Measurements from ENCODE around the gene TRAPPC1. TPM values are rescaled to one million over a fixed set of nuclear protein-coding genes. Genes with fewer than 3 reads are reported as not detected.

Gene TRAPPC1
- total and polyA plus RNA-seq, 3 experiments from 2014 or later, result 158 to 272 (median 158) TPM

GRCh38 chr17:7887038-7887481 is 44.7 kb downstream of the TRAPPC1 start:
- H3K4me1 ChIP-seq (ENCODE audit: insufficient read depth, low read length), result peaks cover 48% of the 10 kb centered on the region
- POLR2A ChIA-PET, result no interaction called here

GRCh38 chr17:7886227-7887037 is 45.3 kb downstream of the TRAPPC1 start:
- no peaks in the 10 kb centered on the region for H3K9me3 ChIP-seq (ENCODE audit: low read length)
- H3K27ac Mint-ChIP-seq, result no peak overlapping the region
- peaks cover 0 to 28% (median 5%) of the 10 kb centered on the region in 3 donors for H3K36me3 Mint-ChIP-seq
- H3K9me3 Mint-ChIP-seq, result peaks cover 0 to 2% (median 0%) of the 10 kb centered on the region in 5 donors
- CTCF ChIA-PET, result interaction anchor here (0.7 to 1.9 kb wide), 8 partner anchors 15 to 143 kb away, joined by 3 to 8 read pairs (median 4); partner anchors contain the start of genes CYB5D1 and NAA38
- POLR2A ChIA-PET, result interaction anchor here (1.0 to 1.8 kb wide), 4 partner anchors 23 to 46 kb away, joined by 3 to 11 read pairs (median 4); partner anchors contain the start of genes CNTROB, CYB5D1 and NAA38
- peak overlapping the region; percentile 85 for H3K4me3 ChIP-seq (ENCODE audit: low read length)
- H3K4me1 ChIP-seq (ENCODE audit: insufficient read depth, low read length), result peaks cover 54% of the 10 kb centered on the region
- H3K27ac ChIP-seq (ENCODE audit: low read depth, low read length), result peak overlapping the region; percentile 79
- peaks cover 0 to 3% of the 10 kb centered on the region in 2 donors for H3K27me3 Mint-ChIP-seq
- no peaks in the 10 kb centered on the region for H3K27me3 ChIP-seq (ENCODE audit: insufficient read depth, low read length, poor library complexity, severe bottlenecking)
- H3K4me3 Mint-ChIP-seq, result no peak overlapping the region
- peak; percentile 50 to 82 (median 68) for DNase-seq
- peaks cover 11 to 21% (median 13%) of the 10 kb centered on the region in 3 donors for H3K4me1 Mint-ChIP-seq
- H3K36me3 ChIP-seq (ENCODE audit: insufficient read depth, low read length), result peaks cover 24% of the 10 kb centered on the region

More at GRCh38 chr17:7887038-7887481, 44.7 kb downstream of the TRAPPC1 start:
- Histone ChIP-seq H3K36me3 (ENCODE audit: insufficient read depth, low read length) (peaks cover 30% of the 10 kb centered on the region), H3K4me3 (ENCODE audit: low read length) (peak overlapping the region; percentile 85), H3K27me3 (ENCODE audit: insufficient read depth, low read length, poor library complexity, severe bottlenecking) (no peaks in the 10 kb centered on the region), H3K27ac (ENCODE audit: low read depth, low read length) (peak overlapping the region; percentile 79), H3K9me3 (ENCODE audit: low read length) (no peaks in the 10 kb centered on the region)
- peaks cover 14 to 23% (median 16%) of the 10 kb centered on the region in 3 donors for H3K4me1 Mint-ChIP-seq
- H3K27me3 Mint-ChIP-seq, result peaks cover 0 to 3% of the 10 kb centered on the region in 2 donors
- H3K27ac Mint-ChIP-seq, result no peak overlapping the region
- CTCF ChIA-PET, result no interaction called here
- H3K36me3 Mint-ChIP-seq, result peaks cover 0 to 35% (median 7%) of the 10 kb centered on the region in 3 donors
- H3K9me3 Mint-ChIP-seq, result peaks cover 0 to 2% (median 0%) of the 10 kb centered on the region in 5 donors
- no peak for DNase-seq
- H3K4me3 Mint-ChIP-seq, result no peak overlapping the region

- Mint-ChIP-seq H3K4me1 (peaks cover 8 to 21% (median 11%) of the 10 kb centered on the region in 3 donors), H3K9me3 (peaks cover 0 to 2% (median 0%) of the 10 kb centered on the region in 5 donors), H3K4me3 (peak overlapping the region in 4 of 7 donors; percentile 37 to 57 (median 50)), H3K27me3 (peaks cover 0 to 3% of the 10 kb centered on the region in 2 donors), H3K36me3 (peaks cover 0 to 20% (median 3%) of the 10 kb centered on the region in 3 donors), H3K27ac (peak overlapping the region in 1 of 8 donors; percentile 10)
- DNase-seq, result peak; percentile 24 to 71 (median 38)
- H3K9me3 ChIP-seq (ENCODE audit: low read length), result no peaks in the 10 kb centered on the region
- ChIA-PET POLR2A (interaction anchor here (0.6 to 1.8 kb wide), 7 partner anchors 22 to 51 kb away, joined by 3 to 11 read pairs (median 5); partner anchors contain the start of genes CNTROB, CYB5D1 and NAA38), CTCF (interaction anchor here (0.6 to 1.9 kb wide), 9 partner anchors 14 to 142 kb away, joined by 3 to 8 read pairs (median 4); partner anchors contain the start of genes CYB5D1 and NAA38)
- H3K4me3 ChIP-seq (ENCODE audit: low read length), result peak overlapping the region; percentile 85
- peak overlapping the region; percentile 79 for H3K27ac ChIP-seq (ENCODE audit: low read depth, low read length)
- H3K36me3 ChIP-seq (ENCODE audit: insufficient read depth, low read length), result peaks cover 16% of the 10 kb centered on the region
- H3K4me1 ChIP-seq (ENCODE audit: insufficient read depth, low read length), result peaks cover 63% of the 10 kb centered on the region
- no peaks in the 10 kb centered on the region for H3K27me3 ChIP-seq (ENCODE audit: insufficient read depth, low read length, poor library complexity, severe bottlenecking)
Measured at GRCh38 chr17:7885367-7886226, 46.1 kb downstream of the TRAPPC1 start.

- peaks cover 4 to 16% (median 6%) of the 10 kb centered on the region in 3 donors for H3K4me1 Mint-ChIP-seq
- H3K4me3 Mint-ChIP-seq, result peak overlapping the region; percentile 15 to 91 (median 80)
- peak; percentile 37 to 66 (median 45) for DNase-seq
- peaks cover 0 to 3% of the 10 kb centered on the region in 2 donors for H3K27me3 Mint-ChIP-seq
- Histone ChIP-seq H3K9me3 (ENCODE audit: low read length) (no peaks in the 10 kb centered on the region), H3K27ac (ENCODE audit: low read depth, low read length) (no peak overlapping the region), H3K27me3 (ENCODE audit: insufficient read depth, low read length, poor library complexity, severe bottlenecking) (no peaks in the 10 kb centered on the region), H3K4me1 (ENCODE audit: insufficient read depth, low read length) (peaks cover 70% of the 10 kb centered on the region), H3K4me3 (ENCODE audit: low read length) (no peak overlapping the region), H3K36me3 (ENCODE audit: insufficient read depth, low read length) (peaks cover 8% of the 10 kb centered on the region)
- ChIA-PET CTCF (interaction anchor here (1.5 to 1.9 kb wide), 2 partner anchors 15 to 28 kb away, joined by 5 to 6 read pairs; partner anchors contain the start of genes CYB5D1 and NAA38), POLR2A (interaction anchor here (0.6 to 1.9 kb wide), 6 partner anchors 15 to 50 kb away, joined by 4 to 11 read pairs (median 6); partner anchors contain the start of genes CYB5D1 and NAA38)
- peaks cover 0 to 12% (median 0%) of the 10 kb centered on the region in 3 donors for H3K36me3 Mint-ChIP-seq
- peak overlapping the region in 4 of 8 donors; percentile 10 to 82 (median 60) for H3K27ac Mint-ChIP-seq
- H3K9me3 Mint-ChIP-seq, result peaks cover 0 to 2% (median 0%) of the 10 kb centered on the region in 5 donors
Measured at GRCh38 chr17:7884581-7885366, 47.0 kb downstream of the TRAPPC1 start.

GRCh38 chr17:7883781-7884386 is 47.9 kb downstream of the TRAPPC1 start:
- Histone ChIP-seq H3K27ac (ENCODE audit: low read depth, low read length) (no peak overlapping the region), H3K27me3 (ENCODE audit: insufficient read depth, low read length, poor library complexity, severe bottlenecking) (no peaks in the 10 kb centered on the region), H3K36me3 (ENCODE audit: insufficient read depth, low read length) (peaks cover 4% of the 10 kb centered on the region), H3K4me1 (ENCODE audit: insufficient read depth, low read length) (peaks cover 62% of the 10 kb centered on the region), H3K9me3 (ENCODE audit: low read length) (no peaks in the 10 kb centered on the region), H3K4me3 (ENCODE audit: low read length) (peak overlapping the region; percentile 49)
- peak overlapping the region in 6 of 8 donors; percentile 39 to 88 (median 80) for H3K27ac Mint-ChIP-seq
- POLR2A ChIA-PET, result interaction anchor here (0.9 to 1.9 kb wide), 3 partner anchors 12 to 27 kb away, joined by 3 to 7 read pairs (median 4); partner anchors contain the start of gene NAA38
- H3K27me3 Mint-ChIP-seq, result peaks cover 0 to 3% of the 10 kb centered on the region in 2 donors
- peaks cover 0 to 12% (median 0%) of the 10 kb centered on the region in 3 donors for H3K36me3 Mint-ChIP-seq
- H3K9me3 Mint-ChIP-seq, result peaks cover 0 to 2% (median 0%) of the 10 kb centered on the region in 5 donors
- H3K4me1 Mint-ChIP-seq, result peaks cover 4 to 11% (median 6%) of the 10 kb centered on the region in 3 donors
- CTCF ChIA-PET, result interaction anchor here (0.6 to 1.3 kb wide), 3 partner anchors 21 to 52 kb away, joined by 3 to 4 read pairs (median 4); no protein-coding TSS in a partner anchor
- DNase-seq, result peak in 4 of 5 donors; percentile 16 to 57 (median 40)
- peak overlapping the region; percentile 67 to 88 (median 81) for H3K4me3 Mint-ChIP-seq

GRCh38 chr17:7882629-7883028 is 49.1 kb downstream of the TRAPPC1 start:
- CTCF ChIA-PET, result interaction anchor here (0.8 to 1.3 kb wide), 3 partner anchors 19 to 51 kb away, joined by 3 to 4 read pairs (median 3); no protein-coding TSS in a partner anchor
- POLR2A ChIA-PET, result interaction anchor here (1.9 kb wide), 1 partner anchor 25 kb away, joined by 7 read pairs; the partner anchor contains the start of gene NAA38
- H3K4me1 Mint-ChIP-seq, result peaks cover 4 to 11% (median 6%) of the 10 kb centered on the region in 3 donors
- peaks cover 0 to 3% of the 10 kb centered on the region in 2 donors for H3K27me3 Mint-ChIP-seq
- Histone ChIP-seq H3K4me3 (ENCODE audit: low read length) (no peak overlapping the region), H3K27me3 (ENCODE audit: insufficient read depth, low read length, poor library complexity, severe bottlenecking) (no peaks in the 10 kb centered on the region), H3K27ac (ENCODE audit: low read depth, low read length) (no peak overlapping the region), H3K4me1 (ENCODE audit: insufficient read depth, low read length) (peaks cover 53% of the 10 kb centered on the region), H3K9me3 (ENCODE audit: low read length) (no peaks in the 10 kb centered on the region), H3K36me3 (ENCODE audit: insufficient read depth, low read length) (peaks cover 4% of the 10 kb centered on the region)
- no peak overlapping the region for H3K27ac Mint-ChIP-seq
- H3K36me3 Mint-ChIP-seq, result peaks cover 0 to 13% (median 0%) of the 10 kb centered on the region in 3 donors
- no peak for DNase-seq
- H3K9me3 Mint-ChIP-seq, result peaks cover 0 to 2% (median 0%) of the 10 kb centered on the region in 5 donors
- no peak overlapping the region for H3K4me3 Mint-ChIP-seq
